HG03432 (cell line): ENCODE data around the gene UBE2C.
"Not testable (repeated sequence)": the region's sequence is repeated elsewhere in the genome, so short reads cannot be mapped to it uniquely, and the experiment has no call there.

Experiments used
- ATAC-seq: cut with Tn5 transposase; IDR thresholded peaks from one replicate; pipeline ENCODE4 v1.9.1; 2021; ENCODE audit warnings: mild to moderate bottlenecking, moderate library complexity; ENCODE audit not compliant: unreplicated experiment

UBE2C gene

DNA sequence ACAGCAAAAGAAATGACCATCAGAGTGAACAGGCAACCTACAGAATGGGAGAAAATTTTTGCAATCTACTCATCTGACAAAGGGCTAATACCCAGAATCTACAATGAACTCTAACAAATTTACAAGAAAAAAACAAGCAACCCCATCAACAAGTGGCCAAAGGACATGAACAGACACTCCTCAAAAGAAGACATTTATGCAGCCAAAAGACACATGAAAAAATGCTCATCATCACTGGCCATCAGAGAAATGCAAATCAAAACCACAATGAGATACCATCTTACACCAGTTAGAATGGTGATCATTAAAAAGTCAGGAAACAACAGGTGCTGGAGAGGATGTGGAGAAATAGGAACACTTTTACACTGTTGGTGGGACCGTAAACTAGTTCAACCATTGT is 14.9 kb upstream of the UBE2C start:
- ATAC-seq = not testable (repeated sequence)

DNA sequence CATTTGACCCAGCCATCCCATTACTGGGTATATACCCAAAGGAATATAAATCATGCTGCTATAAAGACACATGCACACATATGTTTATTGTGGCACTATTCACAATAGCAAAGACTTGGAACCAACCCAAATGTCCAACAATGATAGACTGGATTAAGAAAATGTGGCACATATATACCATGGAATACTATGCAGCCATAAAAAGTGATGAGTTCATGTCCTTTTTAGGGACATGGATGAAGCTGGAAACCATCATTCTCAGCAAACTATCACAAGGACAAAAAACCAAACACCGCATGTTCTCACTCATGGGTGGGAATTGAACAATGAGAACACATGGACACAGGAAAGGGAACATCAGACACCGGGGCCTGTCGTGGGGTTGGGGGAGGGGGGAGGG is 14.5 kb upstream of the UBE2C start:
- ATAC-seq = not testable (repeated sequence)

DNA sequence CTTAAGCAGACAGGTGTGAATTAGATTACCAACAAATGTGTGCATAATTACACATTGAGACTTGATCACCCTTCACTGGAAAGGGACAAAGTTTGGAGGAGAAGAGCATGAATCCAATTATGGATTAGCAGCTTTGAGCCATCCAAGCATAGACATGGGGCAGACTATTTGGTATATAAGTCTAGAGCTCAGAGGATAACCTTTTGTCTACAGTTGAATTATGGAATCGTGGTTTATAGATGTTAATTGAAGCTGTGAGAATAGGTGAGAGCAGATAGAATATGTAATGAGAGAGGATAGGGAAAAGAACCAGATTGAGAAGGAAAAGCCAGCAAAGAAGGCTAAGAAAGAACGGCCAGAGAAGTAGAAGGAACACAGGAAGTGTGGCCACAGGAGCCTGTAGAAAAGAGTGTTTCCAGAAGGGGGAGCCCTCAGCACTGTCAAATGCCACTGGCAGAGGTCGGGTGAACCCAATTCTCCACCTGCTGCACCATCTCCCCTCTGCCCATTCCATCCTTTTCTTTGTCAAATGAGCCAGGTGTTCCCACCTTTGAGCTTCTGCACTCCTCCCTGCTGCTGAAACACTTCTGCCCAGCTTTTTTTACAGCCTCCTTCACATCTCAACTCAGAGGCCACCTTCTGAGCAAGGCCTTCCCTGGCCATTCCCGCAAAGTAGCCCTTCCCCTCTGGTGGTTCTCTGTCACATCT is 13.4 kb upstream of the UBE2C start:
- no peak for ATAC-seq

DNA sequence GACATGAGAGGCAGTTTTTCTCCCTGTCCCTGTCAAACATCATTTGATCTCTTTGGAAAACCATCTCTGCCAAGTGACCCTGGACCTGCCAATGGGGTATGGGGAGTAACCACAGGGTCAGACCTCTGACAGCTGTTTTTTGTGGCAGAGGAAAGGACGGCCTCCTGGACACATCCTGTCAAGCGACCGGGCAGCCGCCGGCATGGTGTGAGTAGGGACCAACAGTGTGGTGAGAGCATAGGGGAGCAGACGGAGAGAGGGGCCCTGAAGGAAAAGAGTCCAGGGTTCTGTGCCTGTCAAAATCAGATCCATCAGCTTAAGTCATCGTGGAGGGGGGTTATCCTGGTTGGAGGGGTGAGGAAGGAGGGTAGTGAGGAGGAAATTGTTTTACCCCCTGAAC is 10.6 kb upstream of the UBE2C start:
- no peak for ATAC-seq

DNA sequence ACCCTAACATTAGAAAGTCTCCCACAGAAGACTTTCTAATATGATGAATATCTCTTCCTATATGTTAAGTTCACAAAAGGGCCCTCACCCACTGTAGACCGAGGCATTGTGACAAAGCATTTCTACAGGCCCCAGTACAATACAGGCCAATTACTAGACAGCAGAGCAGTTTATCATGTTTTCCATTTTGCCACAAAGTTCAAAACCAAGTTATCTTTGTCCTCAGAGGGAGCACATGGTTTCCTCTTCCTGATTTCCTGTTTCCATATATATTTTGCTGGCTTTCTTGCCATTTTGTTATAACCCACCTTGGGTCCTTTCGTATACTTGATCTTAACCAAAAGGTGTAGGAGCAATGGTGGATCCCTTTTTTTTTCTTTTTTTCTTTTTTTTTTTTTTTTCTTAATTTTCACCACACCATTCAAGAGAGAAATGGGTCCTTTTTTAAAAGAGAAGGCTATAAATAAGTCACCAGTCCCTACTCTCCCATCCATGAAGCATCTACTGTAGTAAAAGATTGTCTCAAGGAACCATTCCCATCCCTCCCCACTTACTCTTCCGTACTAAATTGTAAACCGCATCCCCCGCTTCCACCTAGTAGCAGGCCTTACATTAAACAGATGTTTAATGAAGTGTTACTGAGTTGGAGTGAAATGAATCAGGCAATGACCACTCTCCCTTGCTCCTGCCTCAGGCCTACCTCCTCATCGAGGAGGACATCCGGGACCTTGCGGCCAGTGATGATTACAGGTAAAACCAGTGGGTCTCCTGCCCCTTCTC is 2.1 kb upstream of the UBE2C start:
- ATAC-seq = no peak

DNA sequence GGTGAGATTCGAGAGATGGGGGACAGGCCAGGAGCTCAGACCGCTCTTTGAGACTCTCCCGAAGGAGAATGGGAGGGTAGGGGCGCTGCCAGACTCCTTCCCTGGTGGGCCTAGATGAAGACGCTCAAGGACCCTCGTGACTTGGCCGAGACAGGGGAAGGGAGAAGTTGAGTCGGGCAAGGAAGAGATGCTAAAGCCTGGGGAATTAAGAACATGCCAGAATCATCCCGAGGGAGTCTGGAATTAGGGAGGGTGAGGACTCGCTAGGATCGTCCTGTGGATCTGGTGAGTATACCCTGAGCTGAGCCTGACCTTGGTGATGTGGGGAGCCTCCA is 529 bp downstream of the UBE2C start:
- no peak for ATAC-seq

DNA sequence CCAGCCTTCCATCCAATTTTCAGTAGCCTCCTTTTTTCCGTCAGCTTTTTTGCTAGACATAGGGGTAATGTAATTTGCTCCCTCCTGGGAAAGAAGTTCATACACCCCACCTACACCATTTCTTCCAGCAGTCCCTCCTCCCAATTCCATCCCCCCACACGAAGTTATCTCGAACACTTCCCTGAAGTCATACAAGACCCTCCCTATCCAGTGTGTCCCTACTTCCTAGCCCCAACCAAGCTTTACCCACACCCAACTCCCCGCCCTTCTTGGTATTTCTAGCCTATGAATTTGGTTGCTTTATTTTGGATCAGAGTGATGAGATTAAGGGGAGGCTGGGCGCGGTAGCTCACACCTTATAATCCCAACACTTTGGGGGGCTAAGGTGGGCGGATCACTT is 1.0 kb downstream of the UBE2C start:
- no peak for ATAC-seq

DNA sequence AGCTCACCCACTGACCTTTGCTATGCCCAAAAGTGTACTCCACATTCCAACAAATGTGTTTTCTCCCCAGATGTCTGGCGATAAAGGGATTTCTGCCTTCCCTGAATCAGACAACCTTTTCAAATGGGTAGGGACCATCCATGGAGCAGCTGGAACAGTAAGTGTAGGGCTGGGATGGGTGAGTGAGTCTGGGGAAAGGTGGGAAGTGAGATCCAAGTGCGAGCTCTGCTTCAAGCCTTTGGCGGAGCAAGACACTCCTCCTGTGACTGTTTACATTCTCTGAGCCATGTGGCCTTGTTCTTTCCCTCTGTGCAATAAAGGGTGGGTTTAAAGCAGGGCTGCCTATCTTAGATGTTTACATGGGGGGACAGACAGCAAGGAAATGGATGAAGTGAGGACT is 1.9 kb downstream of the UBE2C start:
- ATAC-seq = no peak

DNA sequence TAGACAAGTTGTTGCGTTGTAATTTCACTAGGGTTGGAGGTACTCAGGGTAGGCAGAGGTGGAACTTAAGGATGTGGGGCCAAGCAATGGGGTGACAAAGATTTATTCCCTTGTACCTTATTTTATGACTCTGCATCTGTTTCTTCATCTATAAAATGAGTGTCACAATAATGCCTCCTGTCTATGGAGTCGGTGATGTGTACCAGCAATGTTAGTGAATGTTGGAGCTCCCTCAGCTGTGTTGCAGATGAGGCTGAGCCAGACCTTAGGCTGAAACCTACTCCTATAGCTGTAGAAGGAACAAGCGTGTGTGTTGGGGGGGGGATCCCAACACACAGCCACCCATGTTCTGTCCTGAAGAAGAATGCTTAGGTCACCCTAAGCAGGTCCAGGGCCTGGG is 4.5 kb downstream of the UBE2C start:
- no peak for ATAC-seq

DNA sequence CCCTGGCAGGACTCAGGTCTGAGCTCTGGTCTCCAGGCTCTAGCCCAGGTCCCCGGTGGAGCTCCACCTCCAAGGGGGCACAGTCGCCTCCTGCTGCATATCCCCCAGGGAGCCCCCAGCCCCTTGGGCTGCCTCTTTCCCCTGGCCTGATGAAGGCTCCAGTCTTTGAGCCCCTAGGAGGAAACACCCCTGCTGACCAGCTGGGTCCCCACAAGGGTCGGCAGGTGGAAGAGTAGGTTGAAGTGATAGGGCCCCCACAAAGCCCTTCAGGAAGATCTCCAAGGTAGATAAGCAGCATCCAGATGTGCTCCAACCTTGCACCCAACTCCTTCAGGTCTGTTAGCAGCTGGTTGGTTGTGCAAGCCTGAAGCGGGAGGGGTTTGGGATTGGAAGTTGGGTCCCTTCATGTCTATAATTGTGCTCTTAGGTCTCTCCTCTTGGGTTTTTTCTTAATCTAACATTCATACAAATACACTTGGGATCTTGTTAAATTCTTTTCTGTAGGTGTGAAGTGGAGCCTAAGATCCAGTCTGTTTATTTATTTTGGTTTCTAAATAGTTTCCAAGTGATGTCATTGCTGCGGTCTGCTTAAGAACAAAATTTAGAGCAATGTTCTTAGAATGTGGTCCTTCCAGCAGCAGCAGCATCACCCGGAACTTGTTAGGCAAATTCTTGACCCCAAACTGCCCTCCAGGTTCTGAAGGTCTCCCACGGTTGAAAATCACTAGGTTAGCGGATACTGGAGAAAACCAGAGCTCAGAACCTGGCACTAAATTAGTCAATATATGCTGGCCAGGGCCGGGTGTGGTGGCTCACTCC is 5.1 kb downstream of the UBE2C start:
- ATAC-seq = no peak

DNA sequence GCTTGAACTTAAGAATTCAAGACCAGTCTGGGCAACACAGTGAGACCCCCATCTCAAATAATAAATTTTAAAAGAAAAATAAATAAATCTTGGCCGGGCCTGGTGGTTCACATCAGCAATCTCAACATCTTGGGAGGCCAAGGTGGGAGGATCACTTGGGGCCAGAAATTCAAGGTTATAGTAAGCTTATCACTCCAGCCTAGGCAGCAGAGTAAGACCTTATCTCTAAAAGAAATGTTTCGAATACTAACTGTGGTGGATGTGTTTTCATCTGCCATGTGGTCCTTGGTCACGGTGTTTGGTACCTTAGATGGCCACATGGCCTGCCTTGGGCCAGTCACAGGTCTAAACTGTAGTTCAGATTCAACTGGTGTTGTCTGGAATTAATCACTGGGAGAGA is 5.8 kb downstream of the UBE2C start:
- no peak for ATAC-seq

DNA sequence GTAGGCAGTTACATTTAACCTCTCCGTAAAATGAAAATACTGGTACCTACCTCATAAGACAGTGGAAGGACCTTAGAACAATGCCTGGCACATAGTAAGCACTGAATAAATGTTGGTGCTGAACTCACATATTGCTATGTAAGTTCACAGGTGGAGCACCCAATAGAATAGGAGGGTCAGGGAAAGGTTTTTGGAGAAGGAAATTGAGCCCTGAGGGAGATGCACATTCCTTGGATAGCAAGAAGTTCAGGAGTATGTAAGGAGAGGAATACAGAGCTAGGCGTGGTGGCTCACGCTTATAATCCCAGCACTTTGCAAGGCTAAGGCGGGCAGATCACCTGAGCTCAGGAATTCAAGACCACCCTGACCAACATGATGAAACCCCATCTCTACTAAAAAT is 7.0 kb downstream of the UBE2C start:
- ATAC-seq = no peak

DNA sequence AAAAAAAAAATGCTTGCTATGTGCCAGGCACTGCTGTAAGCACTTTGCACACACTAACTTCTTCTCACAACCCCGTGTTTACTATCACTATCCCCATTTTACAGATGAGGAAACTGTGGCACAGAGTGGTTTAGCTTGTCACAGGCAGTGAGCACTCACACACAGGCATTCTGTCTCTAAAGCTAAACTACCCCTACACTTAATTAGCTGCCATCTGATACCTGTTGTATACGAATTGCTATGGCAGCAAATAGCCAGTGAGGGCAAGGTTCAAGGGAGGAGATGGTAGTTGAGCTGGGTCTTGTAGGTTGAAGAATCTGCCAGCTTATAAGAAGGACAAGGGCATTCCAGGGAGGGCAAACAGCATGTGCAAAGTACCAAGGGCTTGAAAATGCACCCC is 9.5 kb downstream of the UBE2C start:
- ATAC-seq = no peak

DNA sequence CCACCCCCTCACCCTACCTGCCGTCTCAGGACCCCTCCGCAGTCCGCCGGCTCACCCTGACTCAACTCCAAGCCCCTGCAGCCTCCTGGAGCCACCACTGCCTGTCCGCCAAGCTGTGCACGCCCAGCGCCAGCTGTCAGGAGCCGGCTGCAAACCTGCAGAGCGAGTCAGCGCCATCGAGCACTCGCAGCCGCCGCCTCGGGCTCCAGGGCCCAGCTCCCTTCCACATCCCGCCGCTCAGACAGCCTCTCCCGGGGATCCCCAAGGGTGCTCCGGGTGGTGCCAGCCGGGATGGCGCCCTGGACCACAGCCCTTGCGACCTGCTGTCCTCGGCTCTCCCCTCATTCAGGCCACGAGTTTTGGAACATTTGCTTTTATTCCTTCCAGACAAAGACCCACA is 10.4 kb downstream of the UBE2C start:
- no peak for ATAC-seq

DNA sequence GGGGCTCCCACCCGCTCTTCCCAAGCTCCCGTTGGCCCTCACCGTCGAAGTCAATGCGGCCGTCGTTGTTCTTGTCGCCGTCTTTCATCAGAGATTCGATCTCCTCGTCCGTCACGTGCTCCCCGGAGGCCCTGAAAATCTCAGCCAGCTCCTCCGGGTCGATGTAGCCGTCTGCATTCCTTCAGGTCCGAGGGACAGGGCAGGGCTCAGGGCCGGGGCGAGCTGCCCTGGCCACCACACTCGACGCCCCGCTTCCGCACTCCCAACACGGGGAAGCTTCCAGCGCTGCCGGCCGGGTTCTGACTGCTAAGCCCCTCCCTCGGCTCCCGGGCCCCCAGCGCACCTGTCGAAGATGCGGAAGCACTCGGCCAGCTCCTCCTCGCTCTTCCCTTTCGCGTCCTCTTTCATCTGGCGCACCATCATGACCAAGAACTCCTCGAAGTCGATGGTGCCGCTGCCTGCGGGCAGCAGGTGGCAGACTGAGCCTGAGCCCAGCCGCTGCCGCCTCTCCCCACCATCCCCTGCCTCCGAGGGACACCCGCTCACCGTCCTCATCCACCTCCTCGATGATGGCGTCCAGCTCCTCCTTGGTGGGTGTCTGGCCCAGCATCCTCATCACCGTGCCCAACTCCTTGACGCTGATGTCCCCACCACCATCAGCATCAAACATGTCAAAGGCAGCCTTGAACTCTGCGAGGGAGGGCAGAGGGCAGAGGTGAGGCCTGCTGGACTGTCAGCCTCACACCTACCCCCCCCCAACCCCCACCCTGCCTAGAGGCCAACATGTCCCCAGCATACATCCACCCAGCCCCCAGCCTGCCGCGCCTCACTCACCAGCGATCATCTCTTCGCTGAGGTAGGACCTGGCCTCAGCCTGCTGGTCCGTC is 11.7 kb downstream of the UBE2C start:
- ATAC-seq = no peak

DNA sequence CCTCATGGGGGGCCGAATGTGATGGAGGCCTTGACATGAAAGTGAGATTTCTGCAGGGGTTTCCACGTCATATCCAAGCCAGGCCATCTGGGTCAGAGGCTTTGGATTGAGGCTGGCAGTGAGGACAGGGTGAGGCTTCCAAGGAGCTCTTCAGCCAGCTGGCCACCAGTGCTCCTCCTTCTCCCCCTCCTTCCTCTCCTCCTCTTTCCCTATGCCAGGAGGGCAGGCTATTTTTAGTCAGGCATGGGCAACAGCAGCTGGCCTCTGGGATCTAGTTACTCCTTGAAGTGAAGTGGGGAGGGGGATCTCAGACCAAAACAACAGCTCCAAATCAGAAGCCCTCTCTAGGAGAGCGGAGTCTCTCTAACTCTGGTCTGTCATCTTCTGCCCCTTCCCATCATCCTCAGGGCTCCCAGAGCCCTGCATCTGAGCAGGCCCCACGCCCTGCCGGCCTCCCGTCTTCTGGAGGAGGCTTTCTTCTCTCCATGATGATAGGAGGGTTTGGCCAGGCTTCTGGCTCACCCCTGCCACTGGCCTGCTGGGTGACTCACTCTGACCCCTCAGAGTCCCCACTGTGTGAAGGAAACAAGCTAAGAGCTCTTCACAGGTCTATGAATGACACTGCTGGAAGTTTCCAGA is 14.1 kb downstream of the UBE2C start:
- ATAC-seq = no peak

DNA sequence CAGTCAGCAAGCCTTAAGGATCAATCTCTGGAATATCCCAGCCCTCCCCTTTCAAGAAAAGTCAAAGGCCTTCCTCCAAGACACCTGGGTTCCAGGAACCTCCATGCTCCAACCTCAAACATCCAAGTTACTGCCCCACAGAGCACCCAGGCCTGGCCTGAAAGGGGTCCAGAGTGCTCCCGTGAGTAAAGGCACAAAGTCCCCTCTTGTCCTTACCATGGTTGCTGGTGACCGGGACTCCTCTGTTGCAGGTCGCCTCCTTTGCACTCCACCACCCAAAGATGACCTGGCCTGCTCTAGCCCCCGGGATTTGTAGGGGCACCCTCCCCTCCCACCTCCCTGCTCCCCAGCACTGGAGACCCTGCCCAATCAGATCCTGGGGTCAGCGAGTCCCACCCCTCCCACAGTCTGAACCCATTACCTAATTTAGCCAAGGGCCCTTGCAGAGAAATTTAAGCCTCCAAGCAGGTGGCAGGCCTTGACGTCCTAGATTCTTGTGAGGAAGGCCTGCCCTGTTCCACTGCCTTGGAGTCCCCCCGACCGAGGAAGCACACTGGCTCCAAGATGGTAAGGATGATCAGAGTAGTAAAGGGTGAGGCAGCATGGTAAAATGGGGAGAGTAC is 14.7 kb downstream of the UBE2C start, which contains the start of gene TNNC2:
Gene TNNC2 (minus strand): TSS at position 283 of the 623 bp plus-strand sequence. CDS start 64 bp downstream, at position 219.
- no peak for ATAC-seq

DNA sequence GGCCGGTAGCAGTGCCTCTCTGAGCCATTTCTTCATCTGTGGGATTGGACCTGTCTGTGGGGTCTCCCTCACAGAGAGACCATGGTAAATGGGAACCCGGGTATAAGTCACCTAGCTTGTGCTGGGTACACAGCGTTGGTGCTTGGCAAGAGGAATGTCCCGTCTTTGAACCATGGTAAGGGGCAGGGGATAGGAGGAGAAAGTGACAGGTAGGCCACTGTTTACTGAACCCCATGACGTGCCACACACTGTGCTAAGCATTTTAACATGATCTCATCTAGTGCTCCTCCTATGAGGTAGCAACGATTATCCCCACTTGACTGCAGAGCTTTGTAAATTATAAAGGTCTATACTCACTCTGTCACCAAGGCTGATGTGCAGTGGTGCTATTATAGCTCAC is 15.3 kb downstream of the UBE2C start:
- ATAC-seq = no peak

DNA sequence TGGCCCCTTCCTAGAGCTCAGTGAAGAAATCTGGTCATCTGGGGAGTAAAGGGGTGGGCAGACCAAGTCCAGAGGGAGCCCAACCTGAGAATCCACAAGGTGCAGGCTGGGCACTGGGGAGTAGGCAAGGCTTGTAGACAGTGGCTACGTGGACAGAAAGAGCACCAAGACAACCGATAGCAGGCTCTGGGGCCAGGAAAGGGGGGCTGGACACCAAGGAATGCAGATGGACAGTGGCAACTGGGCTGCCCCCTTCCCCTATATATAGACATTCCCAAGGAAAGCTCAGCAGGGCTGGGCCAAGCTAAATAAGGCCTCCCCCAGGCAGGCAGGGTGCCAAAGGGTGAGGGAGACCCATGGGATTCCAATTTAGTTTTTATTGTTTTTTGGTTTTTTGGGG is 16.1 kb downstream of the UBE2C start:
- no peak for ATAC-seq

DNA sequence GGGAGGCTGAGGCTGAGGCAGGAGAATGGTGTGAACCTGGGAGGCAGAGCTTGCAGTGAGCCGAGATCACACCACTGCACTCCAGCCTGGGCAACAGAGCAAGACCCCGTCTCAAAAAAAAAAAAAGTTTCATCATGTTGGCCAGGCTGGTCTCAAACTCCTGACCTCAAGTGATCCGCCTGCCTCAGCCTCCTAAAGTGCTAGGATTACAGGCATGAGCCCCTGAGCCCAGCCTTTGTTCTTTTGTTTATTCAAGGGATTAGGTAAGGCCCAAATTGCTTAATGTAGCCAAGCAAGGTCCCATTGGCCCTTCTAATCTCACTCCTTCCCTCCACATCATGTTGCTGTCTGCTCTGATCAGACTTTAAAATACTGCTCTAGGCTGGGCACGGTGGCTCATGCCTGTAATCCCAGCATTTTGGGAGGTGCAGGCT is 17.2 kb downstream of the UBE2C start:
- not testable (repeated sequence) for ATAC-seq
